Caco-2 (cell line): ENCODE results near the gene MTX1. TPM values are rescaled to one million over a fixed set of nuclear protein-coding genes. Genes with fewer than 3 reads are reported as not detected.

ENCODE experiments used
- BruUV-seq: library from RNA; stranded (reverse); fragments of 400-500 nt; replicated peaks from 2 replicates; lab custom pipeline; 2021; lab: Mats Ljungman, UMichigan
- CTCF ChIA-PET: fragments of 300-600 bp; sonication (Branson Sonifier 250); formaldehyde crosslinking; loops from one replicate; lab custom pipeline; 2022; ENCODE audit warnings: antibody characterized with exemption; lab: Charles Lee
- POLR2A ChIA-PET: fragments of 300-600 bp; sonication (Branson Sonifier 250); formaldehyde crosslinking; loops from one replicate; lab custom pipeline; 2022; ENCODE audit warnings: antibody characterized with exemption; lab: Charles Lee
- DNase-seq, 2 experiments: peaks; one replicate each; pipeline versions ENCODE4 v3.0.0 to v3.0.0-alpha.2; 2020 to 2022
- H3K27me3 ChIP-seq: replicated peaks from 2 replicates; pipeline ENCODE4 v1.6.0; 2011; ENCODE audit warnings: low read length; ENCODE audit not compliant: control insufficient read depth, insufficient read depth
- H3K36me3 ChIP-seq: 2 replicates; pipeline ENCODE4 v1.5.1; 2011; ENCODE audit warnings: low read length; ENCODE audit not compliant: control insufficient read depth, insufficient read depth
- H3K4me1 ChIP-seq: fragments of 250-450 bp; sonication (Bioruptor Pico); 2 replicates; pipeline ENCODE4 v1.5.1; 2020; ENCODE audit warnings: mild to moderate bottlenecking
- H3K4me3 ChIP-seq: 2 replicates; pipeline ENCODE4 v1.5.1; 2011; ENCODE audit warnings: low read depth, mild to moderate bottlenecking, control low read depth, low read length
- H3K9me3 ChIP-seq: fragments of 250-450 bp; sonication (Bioruptor Pico); 2 replicates; pipeline ENCODE4 v1.5.1; 2020; ENCODE audit warnings: mild to moderate bottlenecking, moderate library complexity
- H3K27ac Mint-ChIP-seq: one replicate; pipeline ENCODE4 v1.8.0; 2022; ENCODE audit warnings: mixed read lengths; ENCODE audit not compliant: unreplicated experiment
- H3K27me3 Mint-ChIP-seq: one replicate; pipeline ENCODE4 v1.8.0; 2022; ENCODE audit warnings: mixed read lengths; ENCODE audit not compliant: insufficient read depth, unreplicated experiment
- H3K36me3 Mint-ChIP-seq: one replicate; pipeline ENCODE4 v1.8.0; 2022; ENCODE audit warnings: mild to moderate bottlenecking, mixed read lengths; ENCODE audit not compliant: insufficient read depth, unreplicated experiment
- H3K4me1 Mint-ChIP-seq: one replicate; pipeline ENCODE4 v1.8.0; 2022; ENCODE audit warnings: low read depth, mixed read lengths; ENCODE audit not compliant: unreplicated experiment
- H3K4me3 Mint-ChIP-seq: one replicate; pipeline ENCODE4 v1.8.0; 2022; ENCODE audit warnings: mild to moderate bottlenecking, moderate library complexity, mixed read lengths; ENCODE audit not compliant: unreplicated experiment
- H3K9me3 Mint-ChIP-seq: one replicate; pipeline ENCODE4 v1.8.0; 2022; ENCODE audit warnings: mixed read lengths; ENCODE audit not compliant: unreplicated experiment
- CTCF ChIP-seq, 2 experiments: fragments of 200-600 bp in 1 of 2; IDR thresholded peaks; 1 replicate in 1 of 2; 2 replicates in 1 of 2; pipeline versions ENCODE4 v1.5.1 to v1.8.0; 2011 to 2022; ENCODE audit warnings: antibody characterized with exemption in 1 of 2, control low read depth in 1 of 2, inconsistent platforms in 1 of 2, low read depth in 1 of 2, low read length in 1 of 2, mild to moderate bottlenecking in 1 of 2, moderate library complexity in 1 of 2; ENCODE audit not compliant: insufficient read depth in 1 of 2, severe bottlenecking in 1 of 2, unreplicated experiment in 1 of 2
- intact Hi-C: fragments of 100-400 bp; cut with micrococcal nuclease; formaldehyde crosslinking; loops from one replicate; pipeline ENCODE4 v1.10.0; 2022; ENCODE audit not compliant: unreplicated experiment
- total RNA-seq: library from RNA; stranded (reverse); gene quantifications from 2 replicates; pipeline ENCODE4 v1.2.3, GENCODE V29; 2022

Gene MTX1
- total RNA-seq, 1 experiment from 2014 or later: 65.3 TPM

GRCh38 chr1:155196103-155196892 is 12.2 kb upstream of the MTX1 start:
- no peaks in the 10 kb centered on the region for H3K9me3 ChIP-seq
- Mint-ChIP-seq H3K4me3 (peak overlapping the region; percentile 98), H3K4me1 (peaks cover 15% of the 10 kb centered on the region), H3K27me3 (no peaks in the 10 kb centered on the region), H3K9me3 (no peaks in the 10 kb centered on the region), H3K36me3 (peaks cover 24% of the 10 kb centered on the region), H3K27ac (no peak overlapping the region)
- intact Hi-C loops: no loop called here
- no peak overlapping the region for H3K4me3 ChIP-seq
- no peak for TF ChIP-seq CTCF (IDR thresholded peaks at IDR 0.05; ENCODE audit: insufficient read depth in 1 of 2, low read depth in 1 of 2, low read length in 1 of 2, severe bottlenecking in 1 of 2, unreplicated experiment in 1 of 2)
- no peaks in the 10 kb centered on the region for H3K27me3 ChIP-seq
- CTCF ChIA-PET: interaction anchor here (4.9 kb wide), 1 partner anchor 24 kb away, joined by 77 read pairs; the partner anchor contains the start of gene KRTCAP2
- peaks cover 4% of the 10 kb centered on the region; the same call in 1 of the 2 replicates for H3K4me1 ChIP-seq
- H3K36me3 ChIP-seq: no peaks in the 10 kb centered on the region
- POLR2A ChIA-PET: no interaction called here
- DNase-seq: no peak
- BruUV-seq: no TSS peak

GRCh38 chr1:155196893-155197638 is 11.4 kb upstream of the MTX1 start:
- Mint-ChIP-seq H3K27me3 (no peaks in the 10 kb centered on the region), H3K36me3 (peaks cover 24% of the 10 kb centered on the region), H3K4me3 (no peak overlapping the region), H3K9me3 (no peaks in the 10 kb centered on the region), H3K4me1 (peaks cover 15% of the 10 kb centered on the region), H3K27ac (no peak overlapping the region)
- Histone ChIP-seq H3K27me3 (no peaks in the 10 kb centered on the region), H3K36me3 (no peaks in the 10 kb centered on the region), H3K9me3 (no peaks in the 10 kb centered on the region), H3K4me1 (peaks cover 4% of the 10 kb centered on the region; the same call in 1 of the 2 replicates), H3K4me3 (no peak overlapping the region)
- CTCF ChIA-PET: no interaction called here
- no peak for TF ChIP-seq CTCF (IDR thresholded peaks at IDR 0.05; ENCODE audit: insufficient read depth in 1 of 2, low read depth in 1 of 2, low read length in 1 of 2, severe bottlenecking in 1 of 2, unreplicated experiment in 1 of 2)
- intact Hi-C loops: no loop called here
- DNase-seq: peak in 1 of 2 experiments; percentile 19
- no TSS peak for BruUV-seq
- POLR2A ChIA-PET: no interaction called here

GRCh38 chr1:155197901-155198546 is 10.5 kb upstream of the MTX1 start:
- H3K36me3 Mint-ChIP-seq: peaks cover 24% of the 10 kb centered on the region
- Histone ChIP-seq H3K9me3 (no peaks in the 10 kb centered on the region), H3K4me3 (no peak overlapping the region), H3K36me3 (no peaks in the 10 kb centered on the region), H3K27me3 (no peaks in the 10 kb centered on the region), H3K4me1 (peaks cover 4% of the 10 kb centered on the region; the same call in 1 of the 2 replicates)
- peaks cover 15% of the 10 kb centered on the region for H3K4me1 Mint-ChIP-seq
- no peak for TF ChIP-seq CTCF (IDR thresholded peaks at IDR 0.05; ENCODE audit: insufficient read depth in 1 of 2, low read depth in 1 of 2, low read length in 1 of 2, severe bottlenecking in 1 of 2, unreplicated experiment in 1 of 2)
- H3K27ac Mint-ChIP-seq: no peak overlapping the region
- no peak for DNase-seq
- BruUV-seq: no TSS peak
- H3K9me3 Mint-ChIP-seq: no peaks in the 10 kb centered on the region
- H3K27me3 Mint-ChIP-seq: peaks cover 3% of the 10 kb centered on the region
- CTCF ChIA-PET: no interaction called here
- intact Hi-C loops: no loop called here
- POLR2A ChIA-PET: no interaction called here
- no peak overlapping the region for H3K4me3 Mint-ChIP-seq
